TTC549 (cell line): Measurements from ENCODE around the gene OR6F1.
A peak's percentile ranks its signal among the peaks of the same experiment; 100 is the strongest.
"Not testable (repeated sequence)": the region's sequence is repeated elsewhere in the genome, so short reads cannot be mapped to it uniquely, and the experiment has no call there.

Experiments
- FAIRE-seq: peaks from 2 replicates; lab custom pipeline; 2012; peaks lifted over from hg19 to GRCh38; lab: Jason Lieb, UNC

The OR6F1 gene

DNA sequence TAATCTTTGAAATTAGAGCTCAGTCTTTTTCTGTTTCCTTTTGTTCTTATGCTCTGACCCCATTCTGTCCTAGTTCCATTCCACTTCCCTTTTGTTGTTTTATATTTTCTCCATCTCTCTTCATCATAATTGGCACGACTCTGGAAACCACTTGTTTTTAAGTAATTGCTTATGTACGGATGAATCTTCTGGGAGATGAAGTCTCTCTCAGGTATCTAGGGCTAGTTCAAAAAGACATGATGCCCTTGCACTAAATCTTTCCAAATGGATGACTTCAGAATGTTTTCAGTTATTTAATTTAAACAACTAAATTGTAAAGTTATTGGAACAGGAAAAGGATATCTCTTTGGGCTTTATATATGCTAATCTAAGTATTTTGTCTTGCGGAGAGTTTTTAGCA, at the start of gene OR6F1:
TSS of gene OR6F1 (minus strand) at position 101 of the 400 bp plus-strand sequence. CDS start 3,891 bp downstream, outside the sequence.
- no peak for FAIRE-seq

DNA sequence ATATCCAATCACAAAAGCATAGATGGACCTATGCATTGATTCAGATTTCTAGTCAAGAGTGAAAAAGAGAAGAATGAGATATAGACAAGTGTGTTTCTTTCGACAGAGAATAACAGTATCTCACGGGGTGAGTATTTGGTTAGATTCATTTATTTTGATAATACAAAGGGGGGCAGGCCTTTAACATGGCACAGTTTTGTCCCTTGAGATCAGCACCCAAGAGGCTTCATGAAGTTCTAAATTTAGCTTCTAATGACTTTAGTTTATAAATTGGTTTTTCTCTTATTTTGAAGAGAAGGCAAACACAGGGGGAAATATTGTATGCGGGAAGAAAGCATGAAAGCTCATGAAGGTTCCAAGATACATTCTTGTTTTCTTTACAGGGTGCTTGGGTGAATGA, 44.0 kb upstream of the OR6F1 start, which contains the start of gene OR1C1:
TSS of gene OR1C1 (minus strand) at position 101 of the 400 bp plus-strand sequence. CDS start 2,150 bp downstream, outside the sequence.
- FAIRE-seq, result no peak

DNA sequence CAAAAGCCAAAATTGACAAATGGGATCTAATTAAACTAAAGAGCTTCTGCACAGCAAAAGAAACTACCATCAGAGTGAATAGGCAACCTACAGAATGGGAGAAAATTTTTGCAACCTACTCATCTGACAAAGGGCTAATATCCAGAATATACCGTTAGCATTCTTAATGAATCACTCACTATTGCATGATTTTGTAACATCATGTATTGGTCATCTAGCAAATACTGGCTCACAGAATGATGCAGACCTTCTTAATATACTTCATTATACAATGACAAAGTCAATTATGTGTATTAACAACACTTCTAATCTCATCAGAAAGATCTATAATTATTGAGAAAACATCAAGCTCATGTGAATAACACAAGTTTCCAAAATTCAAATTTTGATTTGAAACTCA, 37.9 kb upstream of the OR6F1 start:
- FAIRE-seq, result not testable (repeated sequence)

DNA sequence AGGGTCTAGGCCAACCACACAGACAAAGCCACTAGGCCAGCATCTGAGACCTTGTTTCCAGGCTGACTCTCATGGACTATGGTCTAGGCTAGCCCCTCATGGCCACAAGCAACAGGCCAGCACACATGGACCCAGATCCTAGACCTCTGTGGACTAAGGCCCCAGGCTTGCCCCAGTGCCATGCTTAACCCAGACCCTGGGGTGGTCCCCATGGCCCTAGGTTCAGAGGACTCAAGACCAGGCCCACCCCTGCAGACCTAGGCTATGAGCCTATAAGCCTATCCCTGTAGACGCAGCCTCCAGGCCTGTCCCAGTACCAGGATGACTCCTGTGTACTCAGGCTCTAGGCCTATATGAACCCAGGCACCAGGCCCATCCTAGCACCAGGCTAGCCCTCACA, 33.4 kb upstream of the OR6F1 start:
- no peak for FAIRE-seq

DNA sequence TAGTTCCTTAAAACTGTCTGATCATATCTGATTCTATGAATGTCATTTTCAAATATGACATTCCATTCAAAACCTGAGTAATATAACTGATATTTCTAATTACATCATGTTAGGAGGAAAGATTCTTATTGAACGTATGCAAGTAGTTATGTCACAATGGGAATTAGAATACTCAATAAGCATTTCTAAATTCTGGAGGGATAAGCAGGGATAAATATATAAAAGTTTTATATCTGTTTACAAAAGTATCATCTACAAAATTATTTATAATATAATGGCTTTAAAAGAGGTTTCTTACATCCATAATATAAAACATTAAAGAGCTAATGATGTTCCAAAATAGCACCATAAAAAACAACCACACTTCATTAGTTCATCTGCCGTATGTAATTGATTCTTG, 31.6 kb upstream of the OR6F1 start, which contains the start of gene OR14A2:
TSS of gene OR14A2 (minus strand) at position 101 of the 400 bp plus-strand sequence.
- FAIRE-seq, result no peak

DNA sequence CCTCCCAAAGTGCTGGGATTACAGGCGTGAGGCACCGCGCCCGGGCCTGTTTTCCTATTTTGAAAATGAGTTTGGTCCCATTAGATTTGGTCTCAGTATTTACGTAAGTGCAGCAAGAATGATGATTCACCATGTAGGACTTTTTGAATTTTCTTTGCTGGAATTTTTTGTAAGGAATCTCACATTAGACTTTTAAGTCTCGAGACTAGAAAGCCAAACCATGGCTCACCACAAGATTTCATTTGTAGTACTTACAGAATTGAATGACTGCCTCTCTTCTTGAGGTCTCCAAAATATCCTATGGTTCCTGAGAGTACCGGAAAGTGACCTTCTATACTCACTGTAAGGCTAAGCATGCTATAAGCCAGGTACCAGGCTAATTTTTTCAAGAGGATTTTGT, 31.2 kb upstream of the OR6F1 start:
- no peak for FAIRE-seq

GRCh38 chr1:247746391-247746935, 30.0 kb upstream of the OR6F1 start:
- no peak for FAIRE-seq

GRCh38 chr1:247742215-247742760, 25.8 kb upstream of the OR6F1 start:
- FAIRE-seq, result not testable (repeated sequence)

GRCh38 chr1:247741756-247742155, 25.3 kb upstream of the OR6F1 start:
- no peak for FAIRE-seq

GRCh38 chr1:247740721-247741120, 24.3 kb upstream of the OR6F1 start:
- FAIRE-seq, result no peak

- FAIRE-seq, result no peak
These were observed 21.9 kb upstream of the OR6F1 start, which contains the start of gene OR14K1 for GRCh38 chr1:247738315-247738714. OR14K1 (plus strand) TSS chr1:247738615; CDS start chr1:247738615, 0 bp downstream.

GRCh38 chr1:247721222-247721621, 4.8 kb upstream of the OR6F1 start:
- FAIRE-seq, result peak; percentile 46

GRCh38 chr1:247713753-247714152, 2.7 kb downstream of the OR6F1 start:
- no peak for FAIRE-seq

- FAIRE-seq, result not testable (repeated sequence)
These were observed 5.8 kb downstream of the OR6F1 start for GRCh38 chr1:247710681-247711080.

GRCh38 chr1:247701338-247701737, 15.1 kb downstream of the OR6F1 start:
- FAIRE-seq, result no peak

GRCh38 chr1:247681288-247681897, 35.1 kb downstream of the OR6F1 start:
- peak; percentile 77 for FAIRE-seq

- FAIRE-seq, result no peak
These were observed 36.3 kb downstream of the OR6F1 start for GRCh38 chr1:247680171-247680570.

DNA sequence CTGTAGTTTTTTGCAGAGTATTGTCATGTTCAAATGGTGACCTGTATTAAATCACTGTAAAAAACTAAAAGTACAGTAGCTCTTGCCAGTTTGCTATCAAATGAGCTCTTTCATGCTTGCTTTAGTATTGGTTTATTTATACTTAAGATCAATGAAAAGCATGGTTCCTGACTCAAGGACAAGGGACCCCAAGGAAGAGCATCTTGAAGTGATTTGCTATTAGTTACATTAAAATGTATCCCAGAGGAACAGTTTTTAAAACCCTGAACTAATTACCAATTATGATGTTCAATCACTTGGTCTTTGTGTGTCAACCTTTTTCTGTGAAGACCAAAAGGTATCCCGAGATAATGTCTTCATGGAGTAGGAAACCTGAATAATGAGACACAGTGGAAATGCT, 36.8 kb downstream of the OR6F1 start, which contains the start of gene OR13G1:
TSS of gene OR13G1 (minus strand) at position 101 of the 400 bp plus-strand sequence. CDS start 6,698 bp downstream, outside the sequence.
- no peak for FAIRE-seq

GRCh38 chr1:247669225-247669624, 47.2 kb downstream of the OR6F1 start:
- FAIRE-seq, result peak; percentile 87
